Keratinocyte (primary cell): Measurements from ENCODE around the gene TALDO1. TPM values are rescaled to one million over a fixed set of nuclear protein-coding genes. Genes with fewer than 3 reads are reported as not detected.
A peak's percentile ranks its signal among the peaks of the same experiment; 100 is the strongest.

ENCODE experiments used
- DNase-seq: peaks from one replicate; pipeline ENCODE4 v3.0.0-alpha.2; 2011; ENCODE audit warnings: low read depth, missing footprints, low spot score
- FAIRE-seq: peaks from 2 replicates; lab custom pipeline; 2011; peaks lifted over from hg19 to GRCh38; lab: Jason Lieb, UNC
- H2AFZ ChIP-seq: 2 replicates; pipeline ENCODE4 v1.6.0; 2012; ENCODE audit warnings: low read length, control low read depth, inconsistent platforms; ENCODE audit not compliant: control insufficient read depth
- H3K27ac ChIP-seq: 2 replicates; pipeline ENCODE4 v1.5.1; 2011; ENCODE audit warnings: low read length; ENCODE audit not compliant: control insufficient read depth, insufficient read depth
- H3K27me3 ChIP-seq: 3 replicates; pipeline ENCODE4 v1.6.0; 2011; ENCODE audit warnings: low read length; ENCODE audit not compliant: control insufficient read depth, insufficient read depth; ENCODE audit errors: extremely low read depth
- H3K36me3 ChIP-seq, 2 experiments: 2 replicates in 1 of 2; 3 replicates in 1 of 2; pipeline ENCODE4 v1.5.1; 2011; ENCODE audit warnings: low read length in 2 of 2, mild to moderate bottlenecking in 1 of 2; ENCODE audit not compliant: control insufficient read depth in 2 of 2, insufficient read depth in 2 of 2; ENCODE audit errors: extremely low read depth in 1 of 2
- H3K4me1 ChIP-seq: 3 replicates; pipeline ENCODE4 v1.5.1; 2011; ENCODE audit warnings: low read length; ENCODE audit not compliant: control insufficient read depth, insufficient read depth; ENCODE audit errors: extremely low read depth
- H3K4me2 ChIP-seq: 3 replicates; pipeline ENCODE4 v1.6.0; 2011; ENCODE audit warnings: low read depth, low read length; ENCODE audit not compliant: control insufficient read depth, insufficient read depth; ENCODE audit errors: extremely low read depth
- H3K4me3 ChIP-seq, 3 experiments: fragments of 200-600 bp in 1 of 3; sonication (generic) in 1 of 3; 2 replicates in 2 of 3; 3 replicates in 1 of 3; pipeline ENCODE4 v1.5.1; 2011 to 2016; ENCODE audit warnings: low read length in 3 of 3, mild to moderate bottlenecking in 3 of 3, control low read depth in 2 of 3, inconsistent platforms in 1 of 3, low read depth in 1 of 3, mixed read lengths in 1 of 3, mixed run types in 1 of 3, moderate library complexity in 1 of 3; ENCODE audit not compliant: control insufficient read depth in 2 of 3, insufficient read depth in 2 of 3; ENCODE audit errors: extremely low read depth in 1 of 3
- H3K79me2 ChIP-seq: 2 replicates; pipeline ENCODE4 v1.6.0; 2012; ENCODE audit warnings: low read length; ENCODE audit not compliant: control insufficient read depth, insufficient read depth
- H3K9ac ChIP-seq: 3 replicates; pipeline ENCODE4 v1.6.0; 2011; ENCODE audit warnings: low read length; ENCODE audit not compliant: control insufficient read depth, insufficient read depth; ENCODE audit errors: extremely low read depth
- H3K9me1 ChIP-seq: 3 replicates; pipeline ENCODE4 v1.6.0; 2011; ENCODE audit warnings: low read length; ENCODE audit not compliant: control insufficient read depth, insufficient read depth; ENCODE audit errors: extremely low read depth
- H3K9me3 ChIP-seq: 2 replicates; pipeline ENCODE4 v1.5.1; 2012; ENCODE audit warnings: low read depth, low read length; ENCODE audit not compliant: control insufficient read depth
- H4K20me1 ChIP-seq: 3 replicates; pipeline ENCODE4 v1.6.0; 2011; ENCODE audit warnings: low read length; ENCODE audit not compliant: control insufficient read depth, insufficient read depth; ENCODE audit errors: extremely low read depth
- EZH2 ChIP-seq: IDR thresholded peaks from one replicate; pipeline ENCODE4 v1.6.1; 2012; ENCODE audit warnings: inconsistent platforms, mild to moderate bottlenecking, low read length, moderate library complexity
- dilution Hi-C: fragments of 300-500 bp; cut with MboI; formaldehyde crosslinking; loops from one replicate; pipeline ENCODE4 v1.7.0; 2020; ENCODE audit warnings: low sequenced_read_pairs; ENCODE audit not compliant: extremely low pct_ligation_motif_present
- polyA plus RNA-seq, 5 experiments: library from polyadenylated mRNA; depleted of rRNA in 3 of 5; stranded (reverse) in 3 of 5; stranded (forward) in 1 of 5; unstranded in 1 of 5; fragments of >200 nt; gene quantifications; 1 replicate in 1 of 5; 2 replicates in 3 of 5; 3 replicates in 1 of 5; pipeline versions ENCODE4 v1.2.1 to v1.2.3, GENCODE V29; 2011 to 2012; ENCODE audit warnings: missing spikeins in 2 of 5, low read depth in 1 of 5, low replicate concordance in 1 of 5
- TF ChIP-seq, protein P1 (sequence below), 3 experiments: IDR thresholded peaks in 1 of 3; conservative IDR thresholded peaks in 1 of 3; optimal IDR thresholded peaks in 1 of 3; 2 replicates in 2 of 3; 3 replicates in 1 of 3; pipeline versions ENCODE3 to v1.5.1; 2011; ENCODE audit warnings: low read length in 3 of 3, mild to moderate bottlenecking in 3 of 3, moderate library complexity in 2 of 3, control low read depth in 1 of 3, inconsistent platforms in 1 of 3; ENCODE audit not compliant: insufficient read depth in 2 of 3; ENCODE audit errors: extremely low read depth in 1 of 3

Gene TALDO1
- polyA plus RNA-seq, 1 donor (not counting 4 experiments of a cell fraction or from before 2014, with no cell fraction given), result 162 TPM

GRCh38 chr11:727281-727701 is 20.0 kb upstream of the TALDO1 start:
- Histone ChIP-seq H3K27me3 (no peaks in the 10 kb centered on the region), H3K4me3 (no peak overlapping the region), H3K79me2 (no peaks in the 10 kb centered on the region), H3K9me1 (no peaks in the 10 kb centered on the region), H3K27ac (no peak overlapping the region), H3K4me2 (no peak overlapping the region), H2AFZ (no peak overlapping the region), H3K36me3 (peaks cover 20 to 27% of the 10 kb centered on the region in 2 experiments), H3K9ac (no peak overlapping the region), H3K9me3 (no peaks in the 10 kb centered on the region), H4K20me1 (peaks cover 2% of the 10 kb centered on the region), H3K4me1 (peaks cover 12% of the 10 kb centered on the region)
- dilution Hi-C loops, result no loop called here
- TF ChIP-seq, protein P1, sequence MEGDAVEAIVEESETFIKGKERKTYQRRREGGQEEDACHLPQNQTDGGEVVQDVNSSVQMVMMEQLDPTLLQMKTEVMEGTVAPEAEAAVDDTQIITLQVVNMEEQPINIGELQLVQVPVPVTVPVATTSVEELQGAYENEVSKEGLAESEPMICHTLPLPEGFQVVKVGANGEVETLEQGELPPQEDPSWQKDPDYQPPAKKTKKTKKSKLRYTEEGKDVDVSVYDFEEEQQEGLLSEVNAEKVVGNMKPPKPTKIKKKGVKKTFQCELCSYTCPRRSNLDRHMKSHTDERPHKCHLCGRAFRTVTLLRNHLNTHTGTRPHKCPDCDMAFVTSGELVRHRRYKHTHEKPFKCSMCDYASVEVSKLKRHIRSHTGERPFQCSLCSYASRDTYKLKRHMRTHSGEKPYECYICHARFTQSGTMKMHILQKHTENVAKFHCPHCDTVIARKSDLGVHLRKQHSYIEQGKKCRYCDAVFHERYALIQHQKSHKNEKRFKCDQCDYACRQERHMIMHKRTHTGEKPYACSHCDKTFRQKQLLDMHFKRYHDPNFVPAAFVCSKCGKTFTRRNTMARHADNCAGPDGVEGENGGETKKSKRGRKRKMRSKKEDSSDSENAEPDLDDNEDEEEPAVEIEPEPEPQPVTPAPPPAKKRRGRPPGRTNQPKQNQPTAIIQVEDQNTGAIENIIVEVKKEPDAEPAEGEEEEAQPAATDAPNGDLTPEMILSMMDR (optimal IDR thresholded peaks at IDR 0.05 in 1 of 3, IDR thresholded peaks at IDR 0.05 in 1 of 3, conservative IDR thresholded peaks at IDR 0.05 in 1 of 3; ENCODE audit: extremely low read depth in 1 of 3, insufficient read depth in 2 of 3, low read length in 3 of 3), result no peak
- TF ChIP-seq EZH2, result no peak
- FAIRE-seq, result no peak
- no peak for DNase-seq

DNA sequence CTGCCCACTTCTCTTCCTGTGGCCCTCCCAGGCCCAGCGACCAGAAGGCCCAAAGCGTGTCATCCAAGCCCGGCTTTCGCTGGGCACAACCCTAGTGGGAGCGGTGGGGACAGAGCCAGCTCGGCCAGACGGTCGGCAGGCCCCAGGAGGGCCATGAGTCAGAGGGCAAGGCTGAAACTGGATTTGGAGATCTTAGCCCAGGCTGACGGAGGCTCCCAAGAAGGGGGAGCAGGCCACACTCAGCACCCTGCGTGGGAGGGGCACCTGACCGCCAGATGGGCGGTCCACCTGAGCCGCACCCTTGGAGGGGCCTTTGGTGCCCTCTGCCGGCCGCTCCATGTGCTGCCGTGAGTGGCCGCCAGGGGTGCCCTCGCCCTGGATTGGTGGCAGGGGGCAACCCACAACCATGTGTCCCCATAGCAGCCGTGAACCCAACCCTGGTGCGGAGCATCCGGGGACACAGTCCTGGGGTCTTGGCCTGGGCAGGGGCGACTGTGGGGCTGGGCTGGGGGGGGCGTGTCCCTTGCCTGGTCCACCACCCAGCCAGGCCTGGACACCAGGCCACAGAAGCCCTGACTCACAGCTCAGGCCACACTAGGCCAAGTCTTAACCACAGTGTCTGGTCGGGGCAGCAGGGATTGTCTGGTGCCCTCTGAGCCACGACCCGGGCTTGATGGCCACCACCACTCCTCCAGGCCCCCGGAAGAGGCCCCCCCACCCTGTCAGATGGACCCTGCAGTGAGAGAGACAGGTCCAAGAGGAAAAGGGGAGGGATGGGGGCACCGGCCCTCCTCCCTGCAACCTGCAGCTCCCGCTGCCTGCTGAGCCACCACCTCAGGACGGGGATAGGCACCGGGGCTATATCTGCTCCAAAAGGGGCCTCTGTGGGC is 19.2 kb upstream of the TALDO1 start:
- peaks cover under 1% of the 10 kb centered on the region for H4K20me1 ChIP-seq
- H3K9ac ChIP-seq, result no peak overlapping the region
- no peaks in the 10 kb centered on the region for H3K79me2 ChIP-seq
- no peak overlapping the region for H3K27ac ChIP-seq
- H2AFZ ChIP-seq, result no peak overlapping the region
- no peak overlapping the region for H3K4me2 ChIP-seq
- no peaks in the 10 kb centered on the region for H3K9me1 ChIP-seq
- dilution Hi-C loops, result no loop called here
- TF ChIP-seq, protein P1 (optimal IDR thresholded peaks at IDR 0.05 in 1 of 3, IDR thresholded peaks at IDR 0.05 in 1 of 3, conservative IDR thresholded peaks at IDR 0.05 in 1 of 3; ENCODE audit: extremely low read depth in 1 of 3, insufficient read depth in 2 of 3, low read length in 3 of 3), result peak; percentile 84 to 100 (median 88)
- TF ChIP-seq EZH2, result no peak
- H3K27me3 ChIP-seq, result no peaks in the 10 kb centered on the region
- H3K9me3 ChIP-seq, result no peaks in the 10 kb centered on the region
- H3K36me3 ChIP-seq, result peaks cover 19 to 25% of the 10 kb centered on the region in 2 experiments
- DNase-seq, result no peak
- no peak overlapping the region for H3K4me3 ChIP-seq
- H3K4me1 ChIP-seq, result peaks cover 12% of the 10 kb centered on the region
- no peak for FAIRE-seq
